ENCODE measurements around the gene KCNK7.
"Not testable (repeated sequence)": the region's sequence is repeated elsewhere in the genome, so short reads cannot be mapped to it uniquely, and the experiment has no call there.

The KCNK7 gene, protein sequence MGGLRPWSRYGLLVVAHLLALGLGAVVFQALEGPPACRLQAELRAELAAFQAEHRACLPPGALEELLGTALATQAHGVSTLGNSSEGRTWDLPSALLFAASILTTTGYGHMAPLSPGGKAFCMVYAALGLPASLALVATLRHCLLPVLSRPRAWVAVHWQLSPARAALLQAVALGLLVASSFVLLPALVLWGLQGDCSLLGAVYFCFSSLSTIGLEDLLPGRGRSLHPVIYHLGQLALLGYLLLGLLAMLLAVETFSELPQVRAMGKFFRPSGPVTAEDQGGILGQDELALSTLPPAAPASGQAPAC

DNA sequence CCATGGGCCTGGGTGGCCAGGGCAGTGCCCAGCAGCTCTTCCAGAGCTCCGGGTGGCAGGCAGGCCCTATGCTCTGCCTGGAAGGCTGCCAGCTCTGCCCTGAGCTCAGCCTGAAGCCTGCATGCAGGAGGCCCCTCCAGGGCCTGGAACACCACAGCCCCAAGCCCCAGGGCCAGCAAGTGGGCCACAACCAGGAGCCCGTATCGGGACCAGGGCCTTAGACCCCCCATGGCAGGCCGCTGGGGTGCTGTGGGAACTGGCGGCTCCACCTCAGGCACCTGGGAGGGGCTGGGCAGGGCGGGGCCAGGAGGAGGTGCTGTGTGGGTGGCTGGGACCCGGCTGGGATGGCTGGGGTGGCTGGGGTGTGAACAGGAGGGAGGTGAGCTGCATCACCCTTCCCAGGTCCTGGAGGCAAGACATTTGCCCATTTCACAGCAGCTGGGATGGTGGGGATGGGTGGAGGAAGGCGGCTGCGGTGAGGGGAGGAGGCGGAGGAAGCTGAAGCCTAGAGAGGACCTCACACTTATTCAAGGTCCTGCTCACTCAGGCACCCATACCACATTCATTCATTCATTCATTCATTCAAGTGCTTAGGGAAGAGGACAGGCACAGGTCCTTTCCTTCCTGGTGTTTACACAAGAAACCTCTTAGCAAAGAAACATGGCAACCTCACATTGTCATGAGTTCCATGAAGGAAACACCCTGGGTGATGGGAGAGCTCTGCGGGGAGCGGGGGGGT is at the start of gene KCNK7:
Gene KCNK7, minus strand, starts transcription at position 258 of the 739 bp plus-strand sequence. Its CDS starts 28 bp downstream, at position 230.
- Histone ChIP-seq H3K27me3 (ENCODE audit: control insufficient read depth in 1 of 2, insufficient read depth in 2 of 2, low read length in 2 of 2) (no peaks in the 10 kb centered on the region), H3K4me3 (ENCODE audit: low read depth in 1 of 2, low read length in 2 of 2) (no peak within 1 kb of the TSS), H3K27ac (ENCODE audit: low read depth, low read length) (no peak within 1 kb of the TSS), H3K4me1 (ENCODE audit: control insufficient read depth in 1 of 2, insufficient read depth in 2 of 2, low read length in 2 of 2) (peaks cover 11 to 12% of the 10 kb centered on the region in 2 donors), H3K9me3 (ENCODE audit: control insufficient read depth in 1 of 2, low read length in 2 of 2) (no peaks in the 10 kb centered on the region), H3K9ac (ENCODE audit: low read depth in 1 of 2, low read length in 2 of 2) (no peak within 1 kb of the TSS), H3K36me3 (ENCODE audit: control insufficient read depth in 1 of 2, insufficient read depth in 2 of 2, low read length in 2 of 2) (peaks cover 21 to 32% of the 10 kb centered on the region in 2 donors)

DNA sequence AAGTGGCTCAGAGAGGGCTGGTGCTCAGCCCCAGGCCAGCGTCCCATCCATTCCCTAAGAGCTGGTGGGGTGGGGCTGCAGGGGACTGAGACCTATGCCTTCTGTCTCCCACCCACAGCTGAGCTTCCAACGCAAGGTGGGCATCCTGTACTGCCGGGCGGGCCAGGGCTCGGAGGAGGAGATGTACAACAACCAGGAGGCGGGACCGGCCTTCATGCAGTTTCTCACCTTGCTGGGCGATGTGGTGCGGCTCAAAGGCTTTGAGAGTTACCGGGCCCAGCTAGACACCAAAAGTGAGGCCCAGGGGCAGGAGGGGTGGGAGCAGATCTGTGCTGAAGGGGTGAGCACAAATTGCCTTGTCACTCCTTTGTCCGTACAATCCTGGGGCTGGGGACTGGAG is 49.2 kb upstream of the KCNK7 start:
- no peaks in the 10 kb centered on the region for H3K9me3 ChIP-seq (ENCODE audit: control insufficient read depth in 1 of 2, low read length in 2 of 2)
- H3K4me1 ChIP-seq (ENCODE audit: control insufficient read depth in 1 of 2, insufficient read depth in 2 of 2, low read length in 2 of 2): peaks cover 6 to 28% of the 10 kb centered on the region in 2 donors
- no peak overlapping the region for H3K4me3 ChIP-seq (ENCODE audit: low read depth in 1 of 2, low read length in 2 of 2)
- H3K27ac ChIP-seq (ENCODE audit: low read depth, low read length): no peak overlapping the region
- peaks cover 6 to 21% of the 10 kb centered on the region in 2 donors for H3K36me3 ChIP-seq (ENCODE audit: control insufficient read depth in 1 of 2, insufficient read depth in 2 of 2, low read length in 2 of 2)
- no peaks in the 10 kb centered on the region for H3K27me3 ChIP-seq (ENCODE audit: control insufficient read depth in 1 of 2, insufficient read depth in 2 of 2, low read length in 2 of 2)
- no peak overlapping the region for H3K9ac ChIP-seq (ENCODE audit: low read depth in 1 of 2, low read length in 2 of 2)

DNA sequence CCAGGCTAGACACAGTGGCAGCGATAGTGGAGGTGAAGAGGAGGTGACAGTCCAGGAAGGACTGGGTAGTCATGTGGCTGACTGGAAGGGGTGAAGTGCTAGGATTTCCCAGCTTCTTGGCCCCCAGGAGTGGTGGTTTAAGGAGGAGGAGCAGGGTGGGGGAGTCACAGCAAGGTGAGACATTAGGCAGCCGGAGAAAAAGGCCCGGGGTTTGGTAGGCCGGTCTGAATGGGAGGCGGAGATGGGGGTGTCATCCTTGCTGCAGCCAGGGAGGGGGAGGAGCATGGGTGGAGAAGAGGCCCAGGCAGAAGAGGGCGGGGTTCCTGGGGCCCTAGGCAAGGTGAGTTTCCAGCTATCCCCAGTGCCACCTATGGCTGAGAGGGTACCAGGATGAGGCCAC is 48.4 kb upstream of the KCNK7 start:
- peaks cover 0 to 12% of the 10 kb centered on the region in 2 donors for H3K36me3 ChIP-seq (ENCODE audit: control insufficient read depth in 1 of 2, insufficient read depth in 2 of 2, low read length in 2 of 2)
- H3K9ac ChIP-seq (ENCODE audit: low read depth in 1 of 2, low read length in 2 of 2): no peak overlapping the region
- no peak overlapping the region for H3K4me3 ChIP-seq (ENCODE audit: low read depth in 1 of 2, low read length in 2 of 2)
- no peak overlapping the region for H3K27ac ChIP-seq (ENCODE audit: low read depth, low read length)
- H3K4me1 ChIP-seq (ENCODE audit: control insufficient read depth in 1 of 2, insufficient read depth in 2 of 2, low read length in 2 of 2): peaks cover 6 to 28% of the 10 kb centered on the region in 2 donors
- no peaks in the 10 kb centered on the region for H3K27me3 ChIP-seq (ENCODE audit: control insufficient read depth in 1 of 2, insufficient read depth in 2 of 2, low read length in 2 of 2)
- no peaks in the 10 kb centered on the region for H3K9me3 ChIP-seq (ENCODE audit: control insufficient read depth in 1 of 2, low read length in 2 of 2)

DNA sequence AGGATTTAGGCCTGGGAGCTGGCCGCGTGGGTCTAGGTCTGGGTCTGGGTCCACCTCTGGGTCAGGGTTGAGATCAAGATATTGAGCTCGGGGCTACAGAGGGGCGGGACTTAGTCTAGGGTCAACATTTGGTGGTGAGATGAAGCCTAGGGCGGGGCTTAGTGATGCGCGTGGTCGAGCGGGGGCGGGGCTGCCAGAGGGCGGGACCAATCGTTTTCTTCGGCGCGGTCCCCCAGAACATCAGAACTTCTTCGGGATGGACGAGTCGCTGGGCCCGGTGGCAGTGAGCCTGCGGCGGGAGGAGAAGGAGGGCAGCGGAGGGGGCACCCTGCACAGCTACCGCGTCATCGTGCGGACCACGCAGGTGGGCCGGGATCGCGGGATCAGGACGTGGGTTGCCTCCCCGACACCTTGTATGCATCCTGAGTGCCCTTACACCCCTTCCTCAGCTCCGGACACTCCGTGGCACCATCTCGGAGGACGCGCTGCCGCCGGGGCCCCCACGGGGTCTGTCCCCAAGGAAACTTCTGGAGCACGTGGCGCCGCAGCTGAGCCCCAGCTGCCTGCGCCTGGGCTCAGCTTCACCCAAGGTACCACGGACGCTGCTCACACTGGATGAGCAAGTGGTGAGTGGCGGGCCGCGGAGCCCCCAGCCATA is 46.5 kb upstream of the KCNK7 start:
- Histone ChIP-seq H3K4me1 (ENCODE audit: control insufficient read depth in 1 of 2, insufficient read depth in 2 of 2, low read length in 2 of 2) (peaks cover 17 to 39% of the 10 kb centered on the region in 2 donors), H3K4me3 (ENCODE audit: low read depth in 1 of 2, low read length in 2 of 2) (peak overlapping the region; percentile 17 to 53)

DNA sequence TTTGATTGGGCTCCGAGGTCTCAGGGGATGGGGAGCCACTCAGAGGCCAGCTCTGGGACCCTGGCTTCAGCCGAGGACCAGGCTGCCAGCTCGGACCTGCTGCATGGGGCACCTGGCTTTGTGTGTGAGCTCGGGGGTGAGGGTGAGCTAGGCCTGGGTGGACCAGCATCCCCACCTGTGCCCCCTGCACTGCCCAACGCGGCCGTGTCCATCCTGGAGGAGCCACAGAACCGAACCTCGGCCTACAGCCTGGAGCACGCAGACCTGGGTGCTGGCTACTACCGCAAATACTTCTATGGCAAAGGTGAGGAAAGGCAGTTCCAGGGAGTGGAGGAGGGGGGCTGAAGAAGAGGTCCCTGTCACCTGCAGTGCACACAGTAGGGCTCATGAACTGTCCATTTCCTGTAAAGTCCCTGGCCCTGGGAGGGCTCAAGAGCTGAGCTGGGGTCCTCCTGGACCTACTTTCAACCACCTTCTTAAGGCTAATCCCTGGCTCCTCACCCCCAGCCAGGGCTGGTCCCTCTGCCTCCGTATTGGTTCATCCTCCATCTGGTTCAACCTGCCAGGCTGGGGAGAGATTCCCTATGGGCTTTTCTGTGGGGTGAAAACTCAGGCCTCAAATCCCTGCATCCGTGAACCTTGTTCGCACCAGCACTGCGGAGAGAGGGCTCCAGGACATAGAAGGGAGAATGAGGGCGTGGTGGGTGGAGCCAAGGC is 45.9 kb upstream of the KCNK7 start:
- Histone ChIP-seq H3K9ac (ENCODE audit: low read depth in 1 of 2, low read length in 2 of 2) (peak overlapping the region; percentile 25 to 32), H3K4me3 (ENCODE audit: low read depth in 1 of 2, low read length in 2 of 2) (peak overlapping the region; percentile 17 to 53), H3K4me1 (ENCODE audit: control insufficient read depth in 1 of 2, insufficient read depth in 2 of 2, low read length in 2 of 2) (peaks cover 20 to 43% of the 10 kb centered on the region in 2 donors)

More for the DNA sequence above, 46.5 kb upstream of the KCNK7 start:
- Histone ChIP-seq H3K9ac (ENCODE audit: low read depth in 1 of 2, low read length in 2 of 2) (no peak overlapping the region), H3K9me3 (ENCODE audit: control insufficient read depth in 1 of 2, low read length in 2 of 2) (no peaks in the 10 kb centered on the region), H3K36me3 (ENCODE audit: control insufficient read depth in 1 of 2, insufficient read depth in 2 of 2, low read length in 2 of 2) (peaks cover 0 to 9% of the 10 kb centered on the region in 2 donors), H3K27me3 (ENCODE audit: control insufficient read depth in 1 of 2, insufficient read depth in 2 of 2, low read length in 2 of 2) (no peaks in the 10 kb centered on the region), H3K27ac (ENCODE audit: low read depth, low read length) (no peak overlapping the region)

DNA sequence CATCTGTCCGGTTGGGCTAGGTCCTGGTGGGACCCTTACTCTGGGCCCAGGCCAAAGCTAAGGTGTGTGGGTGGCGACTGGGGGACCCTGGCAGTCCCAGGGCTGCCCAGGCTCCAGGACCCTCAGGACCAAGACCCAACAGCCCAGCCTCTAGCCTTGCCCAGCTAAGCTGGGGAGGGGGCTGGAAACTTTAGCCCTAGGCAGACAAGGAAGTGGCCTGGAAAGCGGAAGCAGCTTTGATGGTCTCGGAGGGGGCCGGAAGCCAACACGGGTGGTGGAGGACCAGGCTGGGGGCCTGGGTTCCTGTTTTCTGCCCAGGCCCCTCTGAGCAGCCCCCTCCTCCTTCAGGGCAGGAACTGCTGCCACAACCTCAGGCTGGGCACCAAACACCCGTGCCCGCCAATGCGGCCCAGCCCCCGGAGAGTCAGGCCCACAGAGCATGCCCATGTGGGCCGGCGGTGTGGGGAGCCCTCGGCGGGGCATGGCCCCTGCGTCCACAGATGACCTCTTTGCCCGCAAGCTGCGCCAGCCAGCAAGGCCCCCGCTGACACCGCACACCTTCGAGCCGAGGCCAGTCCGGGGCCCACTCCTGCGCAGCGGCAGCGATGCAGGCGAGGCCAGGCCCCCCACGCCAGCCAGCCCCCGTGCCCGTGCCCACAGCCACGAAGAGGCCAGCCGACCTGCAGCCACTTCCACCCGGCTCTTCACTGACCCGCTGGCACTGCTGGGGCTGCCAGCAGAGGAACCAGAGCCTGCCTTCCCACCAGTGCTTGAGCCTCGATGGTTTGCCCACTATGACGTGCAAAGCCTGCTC is 45.1 kb upstream of the KCNK7 start:
- Histone ChIP-seq H3K9ac (ENCODE audit: low read depth in 1 of 2, low read length in 2 of 2) (peak overlapping the region; percentile 32 to 61), H3K4me3 (ENCODE audit: low read depth in 1 of 2, low read length in 2 of 2) (peak overlapping the region; percentile 52 to 53), H3K4me1 (ENCODE audit: control insufficient read depth in 1 of 2, insufficient read depth in 2 of 2, low read length in 2 of 2) (peaks cover 20 to 43% of the 10 kb centered on the region in 2 donors), H3K36me3 (ENCODE audit: control insufficient read depth in 1 of 2, insufficient read depth in 2 of 2, low read length in 2 of 2) (peaks cover 5 to 22% of the 10 kb centered on the region in 2 donors), H3K27ac (ENCODE audit: low read depth, low read length) (peak overlapping the region; percentile 84), H3K9me3 (ENCODE audit: control insufficient read depth in 1 of 2, low read length in 2 of 2) (no peaks in the 10 kb centered on the region), H3K27me3 (ENCODE audit: control insufficient read depth in 1 of 2, insufficient read depth in 2 of 2, low read length in 2 of 2) (no peaks in the 10 kb centered on the region)

More for the DNA sequence above, 45.9 kb upstream of the KCNK7 start:
- peak overlapping the region; percentile 84 for H3K27ac ChIP-seq (ENCODE audit: low read depth, low read length)
- H3K9me3 ChIP-seq (ENCODE audit: control insufficient read depth in 1 of 2, low read length in 2 of 2): no peaks in the 10 kb centered on the region
- no peaks in the 10 kb centered on the region for H3K27me3 ChIP-seq (ENCODE audit: control insufficient read depth in 1 of 2, insufficient read depth in 2 of 2, low read length in 2 of 2)
- peaks cover 0 to 16% of the 10 kb centered on the region in 2 donors for H3K36me3 ChIP-seq (ENCODE audit: control insufficient read depth in 1 of 2, insufficient read depth in 2 of 2, low read length in 2 of 2)

DNA sequence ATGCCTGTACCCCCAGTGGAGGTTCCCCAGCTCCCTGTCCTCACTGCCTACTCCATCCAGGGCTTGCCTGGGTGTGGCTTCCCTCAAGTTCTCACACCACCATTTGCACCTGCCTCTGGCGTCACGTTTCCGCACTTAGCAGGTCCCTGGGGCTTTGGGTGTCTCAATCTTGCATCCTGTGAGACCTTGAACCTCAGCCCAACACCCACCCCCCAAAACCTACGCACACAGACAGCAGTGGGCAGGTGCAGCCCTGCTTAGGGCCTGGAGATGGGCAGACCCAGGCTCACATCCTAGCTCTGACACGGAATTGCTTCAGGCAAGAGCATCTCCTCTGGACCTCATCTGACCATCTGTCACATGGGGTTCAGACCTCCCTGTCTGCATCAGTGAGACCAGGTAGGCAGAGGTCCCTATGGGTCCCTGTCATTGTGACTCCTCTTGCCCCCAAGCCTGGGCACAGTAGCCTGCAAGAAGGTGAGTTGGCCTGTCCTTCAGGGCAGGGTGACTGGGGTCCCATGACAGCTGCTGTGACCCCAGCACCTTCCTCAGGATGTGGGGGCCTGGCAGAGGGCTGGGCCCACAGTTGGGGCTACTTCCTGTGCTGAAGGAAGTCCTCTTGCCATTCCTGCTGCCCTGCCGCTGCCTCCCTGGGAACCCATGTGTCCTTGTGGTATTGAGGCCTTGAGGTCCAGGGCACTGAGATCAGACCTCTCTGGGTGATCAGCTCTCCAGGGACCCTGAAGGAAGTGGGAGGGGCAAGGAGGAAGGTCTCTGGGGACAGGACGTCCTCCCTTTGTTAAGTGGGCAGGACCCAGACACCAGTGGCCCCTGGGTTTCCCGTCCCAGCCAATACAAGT is 44.3 kb upstream of the KCNK7 start:
- Histone ChIP-seq H3K4me3 (ENCODE audit: low read depth in 1 of 2, low read length in 2 of 2) (peak overlapping the region; percentile 48 to 52), H3K9me3 (ENCODE audit: control insufficient read depth in 1 of 2, low read length in 2 of 2) (no peaks in the 10 kb centered on the region), H3K27ac (ENCODE audit: low read depth, low read length) (peak overlapping the region; percentile 84), H3K9ac (ENCODE audit: low read depth in 1 of 2, low read length in 2 of 2) (peak overlapping the region; percentile 26 to 61), H3K36me3 (ENCODE audit: control insufficient read depth in 1 of 2, insufficient read depth in 2 of 2, low read length in 2 of 2) (peaks cover 13 to 26% of the 10 kb centered on the region in 2 donors), H3K4me1 (ENCODE audit: control insufficient read depth in 1 of 2, insufficient read depth in 2 of 2, low read length in 2 of 2) (peaks cover 20 to 43% of the 10 kb centered on the region in 2 donors), H3K27me3 (ENCODE audit: control insufficient read depth in 1 of 2, insufficient read depth in 2 of 2, low read length in 2 of 2) (no peaks in the 10 kb centered on the region)

DNA sequence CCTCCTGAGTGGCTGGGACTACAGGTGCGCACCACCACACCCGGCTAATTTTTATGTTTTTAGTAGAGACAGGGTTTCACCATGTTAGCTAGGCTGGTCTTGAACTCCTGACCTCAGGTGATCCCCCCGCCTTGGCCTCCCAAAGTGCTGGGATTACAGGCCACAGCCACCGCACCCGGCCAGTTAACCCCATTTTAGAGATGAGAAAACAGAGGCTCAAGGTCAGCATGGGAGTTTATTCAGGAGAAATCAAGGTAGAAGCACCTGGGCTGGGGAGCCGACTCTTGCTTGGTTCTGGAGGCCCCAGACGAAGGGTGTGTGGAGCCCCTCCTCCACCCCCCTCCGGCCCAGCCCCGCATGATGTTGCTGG is 43.6 kb upstream of the KCNK7 start:
- not testable (repeated sequence) for H3K27ac ChIP-seq (ENCODE audit: low read depth, low read length); H3K27me3 ChIP-seq (ENCODE audit: control insufficient read depth in 1 of 2, insufficient read depth in 2 of 2, low read length in 2 of 2); H3K9ac ChIP-seq (ENCODE audit: low read depth in 1 of 2, low read length in 2 of 2); H3K9me3 ChIP-seq (ENCODE audit: control insufficient read depth in 1 of 2, low read length in 2 of 2)
- Histone ChIP-seq H3K4me3 (ENCODE audit: low read depth in 1 of 2, low read length in 2 of 2) (peak overlapping the region; percentile 52 to 80), H3K36me3 (ENCODE audit: control insufficient read depth in 1 of 2, insufficient read depth in 2 of 2, low read length in 2 of 2) (peaks cover 19 to 33% of the 10 kb centered on the region in 2 donors), H3K4me1 (ENCODE audit: control insufficient read depth in 1 of 2, insufficient read depth in 2 of 2, low read length in 2 of 2) (peaks cover 20 to 39% of the 10 kb centered on the region in 2 donors)

Data from duodenal mucosa (tissue), 2 donors.